ENCODE results near the gene TBX15. TPM values are rescaled to one million over a fixed set of nuclear protein-coding genes. Genes with fewer than 3 reads are reported as not detected.

TBX15 gene
- total and polyA plus RNA-seq, 8 donors = 0.05 to 0.14 (median 0.09) TPM; not detected in 3

GRCh38 chr1:118992868-118993699 is 4.9 kb upstream of the TBX15 start:
- H3K27ac ChIP-seq = no peak overlapping the region
- no peak for TF ChIP-seq CTCF (IDR thresholded peaks at IDR 0.05)
- intact Hi-C loops (cut with DNase I) = no loop called here
- 7 to 11% methylated on average over 53 of the region's 53 CpGs for WGBS, 2 donors
- DNase-seq = no peak
- H3K4me1 ChIP-seq = no peaks in the 10 kb centered on the region
- H3K9me3 ChIP-seq = no peaks in the 10 kb centered on the region
- no peaks in the 10 kb centered on the region for H3K36me3 ChIP-seq
- no peak for FAIRE-seq
- ATAC-seq = no peak
- H3K4me3 ChIP-seq = no peak overlapping the region
- H3K27me3 ChIP-seq = peaks cover 0 to 66% (median 17%) of the 10 kb centered on the region in 4 donors

- TF ChIP-seq CTCF (IDR thresholded peaks at IDR 0.05) = no peak
- intact Hi-C loops (cut with DNase I) = no loop called here
- Histone ChIP-seq H3K27ac (no peak overlapping the region), H3K4me3 (no peak overlapping the region), H3K36me3 (no peaks in the 10 kb centered on the region), H3K9me3 (no peaks in the 10 kb centered on the region), H3K27me3 (peaks cover 0 to 70% (median 17%) of the 10 kb centered on the region in 4 donors), H3K4me1 (no peaks in the 10 kb centered on the region)
- FAIRE-seq (no peak), ATAC-seq (no peak), DNase-seq (no peak)
- WGBS, 2 donors = 15 to 20% methylated on average over 22 of the region's 22 CpGs
Observed at GRCh38 chr1:118992237-118992825, 4.2 kb upstream of the TBX15 start.

GRCh38 chr1:118991448-118991847 is 3.3 kb upstream of the TBX15 start:
- Histone ChIP-seq H3K27me3 (peaks cover 1 to 71% (median 18%) of the 10 kb centered on the region in 4 donors), H3K36me3 (no peaks in the 10 kb centered on the region), H3K27ac (no peak overlapping the region), H3K9me3 (no peaks in the 10 kb centered on the region), H3K4me3 (no peak overlapping the region), H3K4me1 (no peaks in the 10 kb centered on the region)
- no peak for DNase-seq
- no peak for TF ChIP-seq CTCF (IDR thresholded peaks at IDR 0.05)
- no peak for ATAC-seq
- no peak for FAIRE-seq
- intact Hi-C loops (cut with DNase I) = no loop called here
- WGBS, 2 donors = 28 to 33% methylated on average over 4 of the region's 4 CpGs

GRCh38 chr1:118990513-118991152 is 2.5 kb upstream of the TBX15 start:
- intact Hi-C loops (cut with DNase I) = no loop called here
- ATAC-seq = no peak
- Histone ChIP-seq H3K36me3 (no peaks in the 10 kb centered on the region), H3K4me1 (no peaks in the 10 kb centered on the region), H3K27ac (no peak overlapping the region), H3K27me3 (peaks cover 9 to 79% (median 19%) of the 10 kb centered on the region in 4 donors), H3K4me3 (no peak overlapping the region), H3K9me3 (no peaks in the 10 kb centered on the region)
- TF ChIP-seq CTCF (IDR thresholded peaks at IDR 0.05) = no peak
- no peak for DNase-seq
- WGBS, 2 donors = 67 to 72% methylated on average over 8 of the region's 8 CpGs
- FAIRE-seq = no peak

Data from pancreas (tissue), 10 donors.